HepG2 (cell line): Measurements from ENCODE around the gene NLRP12. TPM values are rescaled to one million over a fixed set of nuclear protein-coding genes. Genes with fewer than 3 reads are reported as not detected.

Experiments used
- FOXA3 ChIP-seq: IDR thresholded peaks from 2 replicates; pipeline ENCODE4 v1.6.1; 2016; ENCODE audit warnings: missing genetic modification reagents, missing compliant biosample characterization
- FOXC1 ChIP-seq: sonication (generic); formaldehyde crosslinking; IDR thresholded peaks from 2 replicates; pipeline ENCODE4 v1.8.0; 2022; ENCODE audit warnings: mild to moderate bottlenecking, missing genetic modification reagents, borderline replicate concordance
- GATAD1 ChIP-seq: IDR thresholded peaks from 2 replicates; pipeline ENCODE4 v1.6.1; 2016; ENCODE audit warnings: missing genetic modification reagents, missing compliant biosample characterization
- MEIS2 ChIP-seq: sonication (generic); formaldehyde crosslinking; IDR thresholded peaks from 2 replicates; pipeline ENCODE4 v1.9.0; 2021; ENCODE audit warnings: mild to moderate bottlenecking, missing genetic modification reagents
- NCOA1 ChIP-seq: sonication (generic); formaldehyde crosslinking; IDR thresholded peaks from 2 replicates; pipeline ENCODE4 v1.9.0; 2021; ENCODE audit warnings: missing genetic modification reagents
- SALL1 ChIP-seq: sonication (generic); formaldehyde crosslinking; IDR thresholded peaks from 2 replicates; pipeline ENCODE4 v1.8.0; 2022; ENCODE audit warnings: mild to moderate bottlenecking, missing genetic modification reagents
- SATB2 ChIP-seq: sonication (generic); formaldehyde crosslinking; IDR thresholded peaks from 2 replicates; pipeline ENCODE4 v1.5.0; 2020; ENCODE audit warnings: missing genetic modification reagents
- SIN3A ChIP-seq: IDR thresholded peaks from 2 replicates; pipeline ENCODE4 v1.6.1; 2011; ENCODE audit warnings: low read depth, mild to moderate bottlenecking, control low read depth, low read length, borderline replicate concordance
- SIN3B ChIP-seq: fragments of 150-350 bp; IDR thresholded peaks from 2 replicates; pipeline ENCODE4 v1.6.1; 2014; ENCODE audit warnings: low read length
- THAP8 ChIP-seq: sonication (generic); formaldehyde crosslinking; IDR thresholded peaks from 2 replicates; pipeline ENCODE4 v1.5.1; 2020; ENCODE audit warnings: missing genetic modification reagents, mild to moderate bottlenecking, borderline replicate concordance
- ZBTB21 ChIP-seq: sonication (generic); formaldehyde crosslinking; IDR thresholded peaks from 2 replicates; pipeline ENCODE4 v1.4.0; 2020; ENCODE audit warnings: missing genetic modification reagents
- ZFY ChIP-seq: sonication (generic); formaldehyde crosslinking; IDR thresholded peaks from 2 replicates; pipeline ENCODE4 v1.4.0; 2020; ENCODE audit warnings: missing genetic modification reagents
- ZNF329 ChIP-seq: sonication (generic); formaldehyde crosslinking; IDR thresholded peaks from 2 replicates; pipeline ENCODE4 v1.9.0; 2021; ENCODE audit warnings: low read depth, mild to moderate bottlenecking, missing genetic modification reagents
- ZNF430 ChIP-seq: sonication (generic); formaldehyde crosslinking; IDR thresholded peaks from 2 replicates; pipeline ENCODE4 v1.9.0; 2021; ENCODE audit warnings: mild to moderate bottlenecking, missing genetic modification reagents
- ZNF558 ChIP-seq: sonication (generic); formaldehyde crosslinking; IDR thresholded peaks from 2 replicates; pipeline ENCODE4 v1.9.0; 2022; ENCODE audit warnings: mild to moderate bottlenecking, missing genetic modification reagents, borderline replicate concordance
- ZNF766 ChIP-seq: sonication (generic); formaldehyde crosslinking; IDR thresholded peaks from 2 replicates; pipeline ENCODE4 v1.5.0; 2020; ENCODE audit warnings: missing genetic modification reagents, borderline replicate concordance
- ZNF891 ChIP-seq: sonication (generic); formaldehyde crosslinking; IDR thresholded peaks from 2 replicates; pipeline ENCODE4 v1.5.0; 2020; ENCODE audit warnings: mild to moderate bottlenecking, missing genetic modification reagents
- polyA plus RNA-seq, 8 experiments: library from polyadenylated mRNA; depleted of rRNA in 3 of 8; stranded (reverse) in 7 of 8; unstranded in 1 of 8; fragments of >200 nt; fragmentation: Illumina TruSeq in 4 of 8; extraction: Trizol in 4 of 8; gene quantifications; 2 replicates each; pipeline versions ENCODE4 v1.2.1 to v1.2.3, GENCODE V29; 2011 to 2016; ENCODE audit warnings: low read depth in 4 of 8, missing spikeins in 1 of 8, mixed read lengths in 1 of 8; ENCODE audit not compliant: insufficient read depth in 1 of 8
- total RNA-seq, 5 experiments: library from RNA; depleted of rRNA; stranded (reverse); fragments of >200 nt; fragmentation: Illumina TruSeq; extraction: Trizol; gene quantifications; 2 replicates each; pipeline ENCODE4 v1.2.3, GENCODE V29; 2016; ENCODE audit warnings: low read depth in 1 of 5
- TF ChIP-seq, protein P1 (sequence below): sonication (generic); formaldehyde crosslinking; IDR thresholded peaks from 2 replicates; pipeline ENCODE4 v1.5.0; 2020; ENCODE audit warnings: missing genetic modification reagents
- TF ChIP-seq, protein P2 (sequence below): sonication (generic); formaldehyde crosslinking; IDR thresholded peaks from 2 replicates; pipeline ENCODE4 v1.4.0; 2020; ENCODE audit warnings: missing genetic modification reagents
- TF ChIP-seq, protein P3 (sequence below): sonication (generic); formaldehyde crosslinking; IDR thresholded peaks from 2 replicates; pipeline ENCODE4 v1.8.0; 2022; ENCODE audit warnings: mild to moderate bottlenecking, missing genetic modification reagents, borderline replicate concordance
- TF ChIP-seq, protein P4 (sequence below): sonication (generic); formaldehyde crosslinking; IDR thresholded peaks from 2 replicates; pipeline ENCODE4 v1.8.0; 2022; ENCODE audit warnings: low read depth, missing genetic modification reagents
- TF ChIP-seq, protein P5 (sequence below): IDR thresholded peaks from 2 replicates; pipeline ENCODE4 v1.6.1; 2018; ENCODE audit warnings: missing genetic modification reagents

NLRP12 gene
- total and polyA plus RNA-seq, 2 of the 13 experiments (the other 11 are each of a cell fraction or from before 2014, with no cell fraction given) = 0.15 to 0.20 TPM

- TF ChIP-seq, protein P1, sequence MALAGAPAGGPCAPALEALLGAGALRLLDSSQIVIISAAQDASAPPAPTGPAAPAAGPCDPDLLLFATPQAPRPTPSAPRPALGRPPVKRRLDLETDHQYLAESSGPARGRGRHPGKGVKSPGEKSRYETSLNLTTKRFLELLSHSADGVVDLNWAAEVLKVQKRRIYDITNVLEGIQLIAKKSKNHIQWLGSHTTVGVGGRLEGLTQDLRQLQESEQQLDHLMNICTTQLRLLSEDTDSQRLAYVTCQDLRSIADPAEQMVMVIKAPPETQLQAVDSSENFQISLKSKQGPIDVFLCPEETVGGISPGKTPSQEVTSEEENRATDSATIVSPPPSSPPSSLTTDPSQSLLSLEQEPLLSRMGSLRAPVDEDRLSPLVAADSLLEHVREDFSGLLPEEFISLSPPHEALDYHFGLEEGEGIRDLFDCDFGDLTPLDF (CRISPR knock-in tag) = no peak
- TF ChIP-seq ZNF558 (CRISPR knock-in tag) (no peak), ZFY (CRISPR knock-in tag) (peak; percentile 63), THAP8 (CRISPR knock-in tag) (no peak), FOXC1 (CRISPR knock-in tag) (no peak), FOXA3 (CRISPR knock-in tag) (no peak), ZNF766 (CRISPR knock-in tag) (peak; percentile 55; the same call in 1 of the 2 replicates), SIN3A (peak; percentile 40; the same call in 1 of the 2 replicates), ZNF329 (no peak), GATAD1 (CRISPR knock-in tag) (peak; percentile 32; the same call in 1 of the 2 replicates), SIN3B (peak; percentile 38; the same call in 1 of the 2 replicates), NCOA1 (no peak), MEIS2 (CRISPR knock-in tag) (peak; percentile 38; the same call in 1 of the 2 replicates), ZNF891 (CRISPR knock-in tag) (0 out of 2 replicates have a peak, but pooled peaks have one; percentile 33), ZBTB21 (CRISPR knock-in tag) (no peak), SALL1 (peak; percentile 48; the same call in 1 of the 2 replicates), ZNF430 (CRISPR knock-in tag) (no peak), SATB2 (CRISPR knock-in tag) (no peak)
- TF ChIP-seq, protein P2, sequence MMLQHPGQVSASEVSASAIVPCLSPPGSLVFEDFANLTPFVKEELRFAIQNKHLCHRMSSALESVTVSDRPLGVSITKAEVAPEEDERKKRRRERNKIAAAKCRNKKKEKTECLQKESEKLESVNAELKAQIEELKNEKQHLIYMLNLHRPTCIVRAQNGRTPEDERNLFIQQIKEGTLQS (CRISPR knock-in tag) = no peak
- TF ChIP-seq, protein P3, sequence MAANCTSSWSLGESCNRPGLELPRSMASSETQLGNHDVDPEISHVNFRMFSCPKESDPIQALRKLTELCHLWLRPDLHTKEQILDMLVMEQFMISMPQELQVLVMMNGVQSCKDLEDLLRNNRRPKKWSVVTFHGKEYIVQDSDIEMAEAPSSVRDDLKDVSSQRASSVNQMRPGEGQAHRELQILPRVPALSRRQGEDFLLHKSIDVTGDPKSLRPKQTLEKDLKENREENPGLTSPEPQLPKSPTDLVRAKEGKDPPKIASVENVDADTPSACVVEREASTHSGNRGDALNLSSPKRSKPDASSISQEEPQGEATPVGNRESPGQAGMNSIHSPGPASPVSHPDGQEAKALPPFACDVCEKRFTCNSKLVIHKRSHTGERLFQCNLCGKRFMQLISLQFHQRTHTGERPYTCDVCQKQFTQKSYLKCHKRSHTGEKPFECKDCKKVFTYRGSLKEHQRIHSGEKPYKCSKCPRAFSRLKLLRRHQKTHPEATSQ = 0 out of 2 replicates have a peak, but pooled peaks have one; percentile 52
- TF ChIP-seq, protein P4, sequence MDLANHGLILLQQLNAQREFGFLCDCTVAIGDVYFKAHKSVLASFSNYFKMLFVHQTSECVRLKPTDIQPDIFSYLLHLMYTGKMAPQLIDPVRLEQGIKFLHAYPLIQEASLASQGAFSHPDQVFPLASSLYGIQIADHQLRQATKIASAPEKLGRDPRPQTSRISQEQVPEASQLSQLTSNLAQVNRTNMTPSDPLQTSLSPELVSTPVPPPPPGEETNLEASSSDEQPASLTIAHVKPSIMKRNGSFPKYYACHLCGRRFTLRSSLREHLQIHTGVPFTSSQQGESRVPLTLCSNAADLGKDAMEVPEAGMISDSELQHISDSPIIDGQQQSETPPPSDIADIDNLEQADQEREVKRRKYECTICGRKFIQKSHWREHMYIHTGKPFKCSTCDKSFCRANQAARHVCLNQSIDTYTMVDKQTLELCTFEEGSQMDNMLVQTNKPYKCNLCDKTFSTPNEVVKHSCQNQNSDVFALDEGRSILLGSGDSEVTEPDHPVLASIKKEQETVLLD (CRISPR knock-in tag) = peak; percentile 49; the same call in 1 of the 2 replicates
- TF ChIP-seq, protein P5, sequence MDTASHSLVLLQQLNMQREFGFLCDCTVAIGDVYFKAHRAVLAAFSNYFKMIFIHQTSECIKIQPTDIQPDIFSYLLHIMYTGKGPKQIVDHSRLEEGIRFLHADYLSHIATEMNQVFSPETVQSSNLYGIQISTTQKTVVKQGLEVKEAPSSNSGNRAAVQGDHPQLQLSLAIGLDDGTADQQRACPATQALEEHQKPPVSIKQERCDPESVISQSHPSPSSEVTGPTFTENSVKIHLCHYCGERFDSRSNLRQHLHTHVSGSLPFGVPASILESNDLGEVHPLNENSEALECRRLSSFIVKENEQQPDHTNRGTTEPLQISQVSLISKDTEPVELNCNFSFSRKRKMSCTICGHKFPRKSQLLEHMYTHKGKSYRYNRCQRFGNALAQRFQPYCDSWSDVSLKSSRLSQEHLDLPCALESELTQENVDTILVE (CRISPR knock-in tag) = no peak
Measured at GRCh38 chr19:53868892-53869804, 45.0 kb upstream of the NLRP12 start (continued).
